ENCODE data around the gene FGFR2. TPM values are rescaled to one million over a fixed set of nuclear protein-coding genes. Genes with fewer than 3 reads are reported as not detected.

The FGFR2 gene
- total RNA-seq, 1 donor from 2014 or later = 11.8 TPM

- Histone ChIP-seq H4K20me1 (ENCODE audit: insufficient read depth, low read length) (no peaks in the 10 kb centered on the region), H3K27me3 (ENCODE audit: insufficient read depth, low read length) (peaks cover 3% of the 10 kb centered on the region), H3K27ac (ENCODE audit: low read depth, low read length) (no peak overlapping the region), H2AFZ (ENCODE audit: low read depth, low read length) (no peak overlapping the region), H3K79me2 (ENCODE audit: insufficient read depth, low read length) (no peaks in the 10 kb centered on the region), H3K36me3 (ENCODE audit: insufficient read depth, low read length) (no peaks in the 10 kb centered on the region), H3K9ac (ENCODE audit: low read length) (no peak overlapping the region), H3K4me1 (ENCODE audit: insufficient read depth, low read length) (no peaks in the 10 kb centered on the region), H3K4me3 (ENCODE audit: insufficient read depth, low read depth, low read length) (no peak overlapping the region), H3K9me3 (ENCODE audit: insufficient read depth, low read depth, low read length) (no peaks in the 10 kb centered on the region), H3K4me2 (ENCODE audit: low read length) (peak overlapping the region; percentile 19)
- Mint-ChIP-seq H3K9me3 (ENCODE audit: unreplicated experiment) (no peaks in the 10 kb centered on the region), H3K4me3 (ENCODE audit: unreplicated experiment) (no peak overlapping the region), H3K27ac (ENCODE audit: unreplicated experiment) (no peak overlapping the region), H3K36me3 (ENCODE audit: low read depth, unreplicated experiment) (no peaks in the 10 kb centered on the region), H3K4me1 (ENCODE audit: low read depth, unreplicated experiment) (peaks cover 7% of the 10 kb centered on the region), H3K27me3 (ENCODE audit: low read depth, unreplicated experiment) (peaks cover 26% of the 10 kb centered on the region)
- no peak for TF ChIP-seq CTCF (IDR thresholded peaks at IDR 0.05; ENCODE audit: insufficient read depth, low read depth, low read length)
- no peak for TF ChIP-seq EZH2 (IDR thresholded peaks at IDR 0.05; ENCODE audit: insufficient read depth, low read length)
- DNase-seq (ENCODE audit: low read depth) (no peak), FAIRE-seq (no peak)
Measured at GRCh38 chr10:121624836-121625486, 26.7 kb upstream of the FGFR2 start.

DNA sequence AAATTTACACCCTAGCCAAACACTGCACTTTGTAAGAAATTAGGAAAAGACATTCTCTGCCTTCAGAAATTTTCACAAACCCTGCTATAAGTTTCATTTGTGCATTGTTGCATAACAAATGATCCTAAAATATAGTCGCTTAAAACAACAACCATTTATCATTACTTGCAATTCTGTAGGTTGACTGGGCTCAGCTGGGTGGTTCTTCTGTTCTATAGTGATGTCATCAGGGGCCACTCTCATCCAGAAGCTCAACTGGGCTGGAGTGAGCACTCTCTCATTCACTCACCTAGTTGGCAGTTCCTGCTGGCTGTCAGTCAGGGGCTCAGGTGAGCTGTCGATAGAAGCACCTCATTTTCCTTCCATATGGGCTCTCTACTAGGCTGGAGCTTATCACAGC lies 20.7 kb upstream of the FGFR2 start:
- Mint-ChIP-seq H3K27me3 (ENCODE audit: low read depth, unreplicated experiment) (peaks cover 20% of the 10 kb centered on the region), H3K27ac (ENCODE audit: unreplicated experiment) (no peak overlapping the region), H3K36me3 (ENCODE audit: low read depth, unreplicated experiment) (no peaks in the 10 kb centered on the region), H3K4me1 (ENCODE audit: low read depth, unreplicated experiment) (no peaks in the 10 kb centered on the region), H3K4me3 (ENCODE audit: unreplicated experiment) (no peak overlapping the region), H3K9me3 (ENCODE audit: unreplicated experiment) (peaks cover 5% of the 10 kb centered on the region)
- no peak for TF ChIP-seq CTCF (IDR thresholded peaks at IDR 0.05; ENCODE audit: insufficient read depth, low read depth, low read length)
- TF ChIP-seq EZH2 (IDR thresholded peaks at IDR 0.05; ENCODE audit: insufficient read depth, low read length) = no peak
- H3K4me1 ChIP-seq (ENCODE audit: insufficient read depth, low read length) = no peaks in the 10 kb centered on the region
- H3K4me2 ChIP-seq (ENCODE audit: low read length) = no peak overlapping the region
- no peaks in the 10 kb centered on the region for H3K27me3 ChIP-seq (ENCODE audit: insufficient read depth, low read length)
- no peaks in the 10 kb centered on the region for H3K79me2 ChIP-seq (ENCODE audit: insufficient read depth, low read length)
- H3K27ac ChIP-seq (ENCODE audit: low read depth, low read length) = no peak overlapping the region
- H2AFZ ChIP-seq (ENCODE audit: low read depth, low read length) = no peak overlapping the region
- FAIRE-seq (no peak), DNase-seq (ENCODE audit: low read depth) (no peak)
- H3K36me3 ChIP-seq (ENCODE audit: insufficient read depth, low read length) = no peaks in the 10 kb centered on the region
- H3K4me3 ChIP-seq (ENCODE audit: insufficient read depth, low read depth, low read length) = no peak overlapping the region
- H3K9ac ChIP-seq (ENCODE audit: low read length) = no peak overlapping the region
- peaks cover 7% of the 10 kb centered on the region for H3K9me3 ChIP-seq (ENCODE audit: insufficient read depth, low read depth, low read length)
- no peaks in the 10 kb centered on the region for H4K20me1 ChIP-seq (ENCODE audit: insufficient read depth, low read length)

GRCh38 chr10:121617176-121617575 lies 18.9 kb upstream of the FGFR2 start:
- Mint-ChIP-seq H3K27me3 (ENCODE audit: low read depth, unreplicated experiment) (peaks cover 23% of the 10 kb centered on the region), H3K9me3 (ENCODE audit: unreplicated experiment) (peaks cover 5% of the 10 kb centered on the region)
- H3K9ac ChIP-seq (ENCODE audit: low read length) = no peak overlapping the region

More at GRCh38 chr10:121617176-121617575, 18.9 kb upstream of the FGFR2 start:
- H3K4me1 ChIP-seq (ENCODE audit: insufficient read depth, low read length) = no peaks in the 10 kb centered on the region
- H2AFZ ChIP-seq (ENCODE audit: low read depth, low read length) = no peak overlapping the region
- no peak overlapping the region for H3K4me3 Mint-ChIP-seq (ENCODE audit: unreplicated experiment)
- DNase-seq (ENCODE audit: low read depth) (no peak), FAIRE-seq (no peak)
- H3K27ac ChIP-seq (ENCODE audit: low read depth, low read length) = no peak overlapping the region
- no peak overlapping the region for H3K4me3 ChIP-seq (ENCODE audit: insufficient read depth, low read depth, low read length)
- H3K27ac Mint-ChIP-seq (ENCODE audit: unreplicated experiment) = no peak overlapping the region
- no peaks in the 10 kb centered on the region for H3K79me2 ChIP-seq (ENCODE audit: insufficient read depth, low read length)
- H3K27me3 ChIP-seq (ENCODE audit: insufficient read depth, low read length) = no peaks in the 10 kb centered on the region
- H3K36me3 ChIP-seq (ENCODE audit: insufficient read depth, low read length) = no peaks in the 10 kb centered on the region
- H3K4me2 ChIP-seq (ENCODE audit: low read length) = no peak overlapping the region
- H3K36me3 Mint-ChIP-seq (ENCODE audit: low read depth, unreplicated experiment) = no peaks in the 10 kb centered on the region
- H3K4me1 Mint-ChIP-seq (ENCODE audit: low read depth, unreplicated experiment) = no peaks in the 10 kb centered on the region
- H4K20me1 ChIP-seq (ENCODE audit: insufficient read depth, low read length) = no peaks in the 10 kb centered on the region
- no peak for TF ChIP-seq CTCF (IDR thresholded peaks at IDR 0.05; ENCODE audit: insufficient read depth, low read depth, low read length)
- no peak for TF ChIP-seq EZH2 (IDR thresholded peaks at IDR 0.05; ENCODE audit: insufficient read depth, low read length)
- peaks cover 7% of the 10 kb centered on the region for H3K9me3 ChIP-seq (ENCODE audit: insufficient read depth, low read depth, low read length)

All from astrocyte (in vitro differentiated cells and primary cell).